EL (cell line): ENCODE results near the gene TBC1D2B.
A peak's percentile ranks its signal among the peaks of the same experiment; 100 is the strongest.
"Not testable (repeated sequence)": the region's sequence is repeated elsewhere in the genome, so short reads cannot be mapped to it uniquely, and the experiment has no call there.

Experiments used
- DNase-seq: peaks from one replicate; pipeline ENCODE4 v3.0.0-alpha.2; 2016

The TBC1D2B gene

GRCh38 chr15:77985031-77985930 lies 92.2 kb downstream of the TBC1D2B start:
- DNase-seq: no peak

GRCh38 chr15:77984446-77984861 lies 93.1 kb downstream of the TBC1D2B start:
- DNase-seq: no peak

- no peak for DNase-seq
These were observed 93.6 kb downstream of the TBC1D2B start for GRCh38 chr15:77983708-77984445.

GRCh38 chr15:77983091-77983707 lies 94.3 kb downstream of the TBC1D2B start:
- no peak for DNase-seq

GRCh38 chr15:77982127-77982490 lies 95.4 kb downstream of the TBC1D2B start:
- no peak for DNase-seq

GRCh38 chr15:77981281-77982126 lies 96.0 kb downstream of the TBC1D2B start:
- no peak for DNase-seq

- not testable (repeated sequence) for DNase-seq
These were observed 96.8 kb downstream of the TBC1D2B start for GRCh38 chr15:77980674-77981073.

- DNase-seq: no peak
These were observed 97.4 kb downstream of the TBC1D2B start for GRCh38 chr15:77980098-77980497.

GRCh38 chr15:77979157-77979556 lies 98.4 kb downstream of the TBC1D2B start:
- DNase-seq: not testable (repeated sequence)

- DNase-seq: not testable (repeated sequence)
These were observed 98.8 kb downstream of the TBC1D2B start for GRCh38 chr15:77978759-77979145.

- not testable (repeated sequence) for DNase-seq
These were observed 99.4 kb downstream of the TBC1D2B start for GRCh38 chr15:77977903-77978758.

GRCh38 chr15:77976760-77977525 lies 100.6 kb downstream of the TBC1D2B start:
- DNase-seq: not testable (repeated sequence)

GRCh38 chr15:77976095-77976450 lies 101.4 kb downstream of the TBC1D2B start:
- not testable (repeated sequence) for DNase-seq

GRCh38 chr15:77975332-77976094 lies 102.0 kb downstream of the TBC1D2B start:
- DNase-seq: no peak

- DNase-seq: no peak
These were observed 102.8 kb downstream of the TBC1D2B start for GRCh38 chr15:77974416-77975331.

- peak; percentile 31 for DNase-seq
These were observed 103.5 kb downstream of the TBC1D2B start for GRCh38 chr15:77974098-77974414.

GRCh38 chr15:77973273-77974097 lies 104.0 kb downstream of the TBC1D2B start:
- not testable (repeated sequence) for DNase-seq

GRCh38 chr15:77972706-77973105 lies 104.8 kb downstream of the TBC1D2B start:
- DNase-seq: not testable (repeated sequence)
